GM23338 (cell line): ENCODE data around the gene NUAK2. TPM values are rescaled to one million over a fixed set of nuclear protein-coding genes. Genes with fewer than 3 reads are reported as not detected.

Source experiments
- ATAC-seq: fragments of 200-7000 bp; cut with Tn5 transposase; 3 replicates; pipeline ENCODE4 v1.9.1; 2020
- DNase-seq: peaks from one replicate; pipeline ENCODE4 v3.0.0-alpha.2; 2015; ENCODE audit warnings: low spot score
- H2AFZ ChIP-seq: fragments of 200-600 bp; sonication (generic); 2 replicates; pipeline ENCODE4 v1.8.0; 2016; ENCODE audit warnings: antibody characterized with exemption, mild to moderate bottlenecking, moderate library complexity
- H3F3A ChIP-seq: fragments of 200-600 bp; sonication (generic); replicated peaks from 2 replicates; pipeline ENCODE4 v1.8.0; 2017; ENCODE audit warnings: antibody characterized with exemption, mixed run types, low read depth
- H3K27ac ChIP-seq: fragments of 200-600 bp; sonication (generic); 2 replicates; pipeline ENCODE4 v1.6.1; 2016; ENCODE audit warnings: low read depth
- H3K27me3 ChIP-seq: fragments of 200-600 bp; sonication (generic); 2 replicates; pipeline ENCODE4 v1.8.0; 2016; ENCODE audit warnings: mild to moderate bottlenecking, mixed run types, moderate library complexity; ENCODE audit not compliant: insufficient read depth
- H3K36me3 ChIP-seq: fragments of 200-600 bp; sonication (generic); 2 replicates; pipeline ENCODE4 v1.8.0; 2016; ENCODE audit warnings: mild to moderate bottlenecking; ENCODE audit not compliant: insufficient read depth
- H3K4me1 ChIP-seq: fragments of 200-600 bp; sonication (generic); 2 replicates; pipeline ENCODE4 v1.8.0; 2016; ENCODE audit warnings: mild to moderate bottlenecking, moderate library complexity; ENCODE audit not compliant: insufficient read depth
- H3K4me2 ChIP-seq: fragments of 200-600 bp; sonication (generic); 2 replicates; pipeline ENCODE4 v1.7.1; 2017; ENCODE audit warnings: mixed run types
- H3K4me3 ChIP-seq: fragments of 200-600 bp; sonication (generic); 2 replicates; pipeline ENCODE4 v1.6.1; 2016; ENCODE audit warnings: mixed run types
- H3K79me2 ChIP-seq: fragments of 200-600 bp; sonication (generic); replicated peaks from 2 replicates; pipeline ENCODE4 v1.8.0; 2017; ENCODE audit warnings: mild to moderate bottlenecking; ENCODE audit not compliant: insufficient read depth
- H3K9me2 ChIP-seq: fragments of 200-600 bp; sonication (generic); 2 replicates; pipeline ENCODE4 v1.8.0; 2017; ENCODE audit not compliant: insufficient read depth
- H4K20me1 ChIP-seq: fragments of 200-600 bp; sonication (generic); replicated peaks from 2 replicates; pipeline ENCODE4 v1.8.0; 2017; ENCODE audit warnings: mild to moderate bottlenecking; ENCODE audit not compliant: insufficient read depth
- H3K27ac Mint-ChIP-seq: 2 replicates; pipeline ENCODE4 v1.8.0; 2020; ENCODE audit warnings: inconsistent platforms, mild to moderate bottlenecking, moderate library complexity, mixed read lengths
- H3K27me3 Mint-ChIP-seq: 3 replicates; pipeline ENCODE4 v1.8.0; 2022; ENCODE audit warnings: low read depth, mild to moderate bottlenecking, moderate library complexity, mixed read lengths, inconsistent platforms; ENCODE audit not compliant: insufficient read depth, poor library complexity
- H3K36me3 Mint-ChIP-seq: 3 replicates; pipeline ENCODE4 v1.8.0; 2021; ENCODE audit warnings: low read depth, mild to moderate bottlenecking, inconsistent platforms, moderate library complexity, mixed read lengths
- H3K4me1 Mint-ChIP-seq: 3 replicates; pipeline ENCODE4 v1.8.0; 2020; ENCODE audit warnings: mild to moderate bottlenecking, inconsistent platforms, mixed read lengths
- H3K4me3 Mint-ChIP-seq: 3 replicates; pipeline ENCODE4 v1.8.0; 2021; ENCODE audit warnings: moderate library complexity, mild to moderate bottlenecking, inconsistent platforms, mixed read lengths
- H3K9me3 Mint-ChIP-seq: 3 replicates; pipeline ENCODE4 v1.8.0; 2020; ENCODE audit warnings: moderate library complexity, mild to moderate bottlenecking, inconsistent platforms, mixed read lengths
- CREB1 ChIP-seq: fragments of 250-450 bp; sonication (Bioruptor Pico); IDR thresholded peaks from 2 replicates; pipeline ENCODE4 v1.5.0; 2020; ENCODE audit warnings: low read depth, mild to moderate bottlenecking, moderate library complexity
- CTCF ChIP-seq, 2 experiments: fragments of 200-600 bp in 1 of 2; sonication (generic) in 1 of 2; conservative IDR thresholded peaks; 2 replicates each; pipeline versions ENCODE4 v1.5.1 to v1.6.1; 2016 to 2017; ENCODE audit warnings: antibody characterized with exemption in 2 of 2, low read depth in 2 of 2, mild to moderate bottlenecking in 2 of 2, moderate library complexity in 1 of 2
- ETS1 ChIP-seq: IDR thresholded peaks from 2 replicates; pipeline ENCODE4 v1.6.1; 2016; ENCODE audit warnings: antibody characterized with exemption
- EZH2 ChIP-seq: fragments of 200-600 bp; sonication (generic); IDR thresholded peaks from one replicate; pipeline ENCODE4 v1.8.0; 2017; ENCODE audit warnings: antibody characterized with exemption, mild to moderate bottlenecking, low read depth; ENCODE audit not compliant: unreplicated experiment
- EZH2phosphoT487 ChIP-seq: fragments of 200-600 bp; sonication (generic); IDR thresholded peaks from one replicate; pipeline ENCODE4 v1.8.1; 2018; ENCODE audit warnings: antibody characterized with exemption; ENCODE audit not compliant: unreplicated experiment
- JUNB ChIP-seq: IDR thresholded peaks from one replicate; pipeline ENCODE4 v1.6.1; 2016; ENCODE audit warnings: antibody characterized with exemption; ENCODE audit not compliant: unreplicated experiment
- NANOG ChIP-seq: IDR thresholded peaks from 2 replicates; pipeline ENCODE4 v1.6.1; 2016; ENCODE audit warnings: antibody characterized with exemption, borderline replicate concordance
- REST ChIP-seq: IDR thresholded peaks from one replicate; pipeline ENCODE4 v1.6.1; 2018; ENCODE audit warnings: antibody characterized with exemption; ENCODE audit not compliant: unreplicated experiment
- STAT1 ChIP-seq: IDR thresholded peaks from one replicate; pipeline ENCODE4 v1.6.1; 2016; ENCODE audit warnings: antibody characterized with exemption; ENCODE audit not compliant: unreplicated experiment
- ZNF114 ChIP-seq: fragments of 250-450 bp; sonication (Bioruptor Pico); IDR thresholded peaks from 2 replicates; pipeline ENCODE4 v1.5.0; 2020; ENCODE audit warnings: mild to moderate bottlenecking, moderate library complexity
- ZNF331 ChIP-seq: fragments of 250-450 bp; sonication (Bioruptor Pico); IDR thresholded peaks from 2 replicates; pipeline ENCODE4 v1.5.0; 2020; ENCODE audit warnings: low read depth, mild to moderate bottlenecking, moderate library complexity
- polyA plus RNA-seq: library from polyadenylated mRNA; unstranded; fragments of >200 nt; fragmentation: Nextera tagmentation; extraction: Ambion mirVana; gene quantifications from 2 replicates; pipeline ENCODE4 v1.2.1, GENCODE V29; 2016
- total RNA-seq: library from RNA; depleted of rRNA; stranded (reverse); fragments of >200 nt; shearing (Covaris generic); gene quantifications from 2 replicates; pipeline ENCODE4 v1.2.3, GENCODE V29; 2014

Gene NUAK2
- total and polyA plus RNA-seq, 2 experiments from 2014 or later: 7.8 to 15.3 TPM

- TF ChIP-seq CREB1 (CRISPR knock-in tag) (no peak), ZNF331 (CRISPR knock-in tag) (no peak), STAT1 (no peak), JUNB (no peak), EZH2 (no peak), EZH2phosphoT487 (no peak), NANOG (no peak), ETS1 (no peak), ZNF114 (CRISPR knock-in tag) (no peak)
- Histone ChIP-seq H3K9me2 (no peaks in the 10 kb centered on the region), H3K4me1 (peaks cover 30% of the 10 kb centered on the region; the same call in 1 of the 2 replicates), H3F3A (peaks cover 6% of the 10 kb centered on the region; the same call in 1 of the 2 replicates), H3K27ac (no peak overlapping the region), H3K4me3 (no peak overlapping the region), H3K27me3 (no peaks in the 10 kb centered on the region), H4K20me1 (no peaks in the 10 kb centered on the region), H2AFZ (no peak overlapping the region), H3K4me2 (no peak overlapping the region), H3K36me3 (no peaks in the 10 kb centered on the region), H3K79me2 (no peaks in the 10 kb centered on the region)
- no peak overlapping the region for H3K4me3 Mint-ChIP-seq
- no peak for DNase-seq
- H3K36me3 Mint-ChIP-seq: peaks cover 7% of the 10 kb centered on the region; the same call in 2 of the 3 replicates
- H3K4me1 Mint-ChIP-seq: peaks cover 37% of the 10 kb centered on the region
- no peak overlapping the region for H3K27ac Mint-ChIP-seq
- no peaks in the 10 kb centered on the region for H3K9me3 Mint-ChIP-seq
- H3K27me3 Mint-ChIP-seq: peaks cover 16% of the 10 kb centered on the region
- ATAC-seq: no peak
Measured at GRCh38 chr1:205270764-205271163, 50.8 kb downstream of the NUAK2 start.

- no peaks in the 10 kb centered on the region for H3K9me2 ChIP-seq
- no peaks in the 10 kb centered on the region for H3K9me3 Mint-ChIP-seq
- H3K4me1 ChIP-seq: peaks cover 30% of the 10 kb centered on the region; the same call in 1 of the 2 replicates
- DNase-seq: no peak
- peaks cover 7% of the 10 kb centered on the region; the same call in 2 of the 3 replicates for H3K36me3 Mint-ChIP-seq
- H3K27me3 ChIP-seq: no peaks in the 10 kb centered on the region
- H3K36me3 ChIP-seq: no peaks in the 10 kb centered on the region
- no peak overlapping the region for H3K4me3 ChIP-seq
- no peaks in the 10 kb centered on the region for H4K20me1 ChIP-seq
- H3K27ac Mint-ChIP-seq: no peak overlapping the region
- no peak overlapping the region for H3K4me3 Mint-ChIP-seq
- no peak overlapping the region for H2AFZ ChIP-seq
- ATAC-seq: no peak
- no peak overlapping the region for H3K27ac ChIP-seq
- no peaks in the 10 kb centered on the region for H3K79me2 ChIP-seq
- H3K4me1 Mint-ChIP-seq: peaks cover 37% of the 10 kb centered on the region
- H3K27me3 Mint-ChIP-seq: peaks cover 16% of the 10 kb centered on the region
- peaks cover 6% of the 10 kb centered on the region; the same call in 1 of the 2 replicates for H3F3A ChIP-seq
- H3K4me2 ChIP-seq: no peak overlapping the region
- TF ChIP-seq REST (no peak), JUNB (no peak), CTCF (conservative IDR thresholded peaks at IDR 0.05; ENCODE audit: low read depth in 2 of 2) (no peak), ETS1 (no peak)
Measured at GRCh38 chr1:205270271-205270670, 51.3 kb downstream of the NUAK2 start.
